GM21423 (cell line): ENCODE measurements around the gene PPP1R7.
"Not testable (repeated sequence)": the region's sequence is repeated elsewhere in the genome, so short reads cannot be mapped to it uniquely, and the experiment has no call there.

Source experiments
- ATAC-seq: cut with Tn5 transposase; IDR thresholded peaks from one replicate; pipeline ENCODE4 v1.9.1; 2021; ENCODE audit warnings: mild to moderate bottlenecking, moderate library complexity; ENCODE audit not compliant: unreplicated experiment

The PPP1R7 gene

GRCh38 chr2:241190291-241190981, 40.2 kb downstream of the PPP1R7 start:
- no peak for ATAC-seq

- ATAC-seq: no peak
Measured at GRCh38 chr2:241191081-241191480, 40.8 kb downstream of the PPP1R7 start.

- no peak for ATAC-seq
Measured at GRCh38 chr2:241193271-241193670, 43.0 kb downstream of the PPP1R7 start.

DNA sequence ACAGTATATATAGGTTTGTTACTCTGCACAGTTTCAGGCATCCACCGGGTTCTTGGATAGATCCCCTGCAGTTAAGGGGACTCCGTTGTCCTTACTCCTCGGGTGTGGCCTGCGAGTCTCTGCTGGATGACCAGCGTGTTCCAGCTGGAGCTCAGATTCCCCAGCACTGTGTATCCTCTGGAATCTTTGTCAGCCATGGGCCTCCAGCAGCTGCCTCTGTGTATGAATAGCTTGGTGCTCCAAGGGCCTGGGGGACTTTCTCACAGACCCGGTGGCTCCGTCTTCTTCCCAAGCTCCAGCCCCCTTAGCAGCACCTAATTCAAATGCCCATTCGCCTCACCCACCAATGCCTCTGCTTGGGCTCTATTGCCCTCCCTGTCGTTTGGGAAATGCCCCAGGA, 44.5 kb downstream of the PPP1R7 start:
- no peak for ATAC-seq

GRCh38 chr2:241195506-241196130, 45.4 kb downstream of the PPP1R7 start:
- no peak for ATAC-seq

- ATAC-seq: not testable (repeated sequence)
Measured at GRCh38 chr2:241197246-241197645, 47.0 kb downstream of the PPP1R7 start.

DNA sequence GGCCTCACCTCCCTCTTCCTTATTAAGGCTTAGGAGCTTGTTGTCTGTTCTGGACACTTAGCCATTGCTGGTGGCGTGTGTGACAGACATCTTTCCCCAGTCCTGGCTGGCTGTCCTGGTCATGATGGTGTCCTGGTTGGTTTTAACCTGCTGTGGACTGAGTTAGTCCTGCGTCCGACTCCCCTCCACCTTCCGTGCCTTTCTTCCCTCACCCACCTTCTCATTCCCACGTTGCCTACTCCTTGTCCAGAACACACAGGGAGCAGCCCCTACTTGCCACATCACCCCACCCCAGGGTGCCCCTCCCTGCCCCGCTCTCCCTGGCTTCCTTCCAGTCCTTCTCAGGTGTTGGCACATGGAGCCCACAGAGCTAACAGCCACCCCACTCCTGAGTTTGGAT, 47.7 kb downstream of the PPP1R7 start:
- no peak for ATAC-seq

DNA sequence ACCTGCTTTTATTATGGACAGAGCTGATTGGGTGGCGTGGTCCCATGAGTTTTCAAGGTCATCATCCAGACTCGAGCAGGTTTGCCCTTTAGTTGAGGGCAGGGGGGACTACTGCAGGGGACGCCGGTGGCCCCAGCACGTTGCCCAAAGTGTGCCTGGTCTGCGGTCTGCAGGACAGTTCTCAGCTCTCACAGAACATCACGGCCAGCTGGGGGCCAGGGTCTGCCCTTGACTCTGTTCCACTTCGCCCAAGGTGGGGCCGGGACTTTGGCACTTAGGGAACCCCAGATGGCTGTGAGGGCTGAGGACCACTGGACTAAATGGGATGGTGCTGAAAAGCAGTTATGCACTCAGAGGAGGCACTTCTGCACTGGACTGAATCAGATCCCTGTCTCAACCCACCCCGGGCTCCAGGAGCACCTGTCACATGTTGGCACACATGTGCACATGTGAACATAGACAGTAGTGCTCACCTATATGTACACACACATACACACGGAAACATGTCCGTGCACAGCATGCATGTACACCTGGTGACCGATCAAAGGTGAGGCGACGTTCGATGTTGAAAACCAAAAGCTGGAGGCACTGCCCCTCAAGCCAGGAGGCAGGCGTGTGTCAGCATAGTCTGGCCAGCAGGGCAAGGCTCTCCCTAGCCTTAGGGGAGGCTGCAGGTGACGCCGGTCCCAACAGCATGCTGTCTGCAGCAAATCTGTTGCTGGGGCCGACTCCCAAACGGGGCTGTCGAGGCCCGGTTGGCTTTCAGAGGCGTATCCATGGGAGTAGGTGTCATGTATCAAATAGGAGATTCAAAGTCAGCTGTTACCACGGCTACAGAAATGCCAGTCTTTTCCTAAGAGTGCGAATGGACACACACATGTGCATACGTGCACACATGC, 48.4 kb downstream of the PPP1R7 start:
- ATAC-seq: no peak

DNA sequence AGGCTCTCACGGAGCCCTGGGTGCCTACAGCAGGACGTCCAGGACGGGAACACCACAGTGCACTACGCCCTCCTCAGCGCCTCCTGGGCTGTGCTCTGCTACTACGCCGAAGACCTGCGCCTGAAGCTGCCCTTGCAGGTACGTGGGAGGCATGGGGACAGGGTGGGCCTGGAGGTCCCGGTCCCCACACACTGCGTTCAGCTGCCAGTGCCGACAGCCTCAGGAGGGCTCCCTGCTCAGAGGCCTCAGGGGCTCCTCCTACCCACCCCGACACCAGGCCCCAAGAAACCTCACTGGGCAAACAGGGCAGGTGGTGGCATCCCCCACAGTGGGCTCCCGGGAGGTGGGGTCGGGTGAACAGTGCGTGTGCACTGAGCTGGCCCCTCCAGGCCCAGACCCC, 49.0 kb downstream of the PPP1R7 start:
- no peak for ATAC-seq

DNA sequence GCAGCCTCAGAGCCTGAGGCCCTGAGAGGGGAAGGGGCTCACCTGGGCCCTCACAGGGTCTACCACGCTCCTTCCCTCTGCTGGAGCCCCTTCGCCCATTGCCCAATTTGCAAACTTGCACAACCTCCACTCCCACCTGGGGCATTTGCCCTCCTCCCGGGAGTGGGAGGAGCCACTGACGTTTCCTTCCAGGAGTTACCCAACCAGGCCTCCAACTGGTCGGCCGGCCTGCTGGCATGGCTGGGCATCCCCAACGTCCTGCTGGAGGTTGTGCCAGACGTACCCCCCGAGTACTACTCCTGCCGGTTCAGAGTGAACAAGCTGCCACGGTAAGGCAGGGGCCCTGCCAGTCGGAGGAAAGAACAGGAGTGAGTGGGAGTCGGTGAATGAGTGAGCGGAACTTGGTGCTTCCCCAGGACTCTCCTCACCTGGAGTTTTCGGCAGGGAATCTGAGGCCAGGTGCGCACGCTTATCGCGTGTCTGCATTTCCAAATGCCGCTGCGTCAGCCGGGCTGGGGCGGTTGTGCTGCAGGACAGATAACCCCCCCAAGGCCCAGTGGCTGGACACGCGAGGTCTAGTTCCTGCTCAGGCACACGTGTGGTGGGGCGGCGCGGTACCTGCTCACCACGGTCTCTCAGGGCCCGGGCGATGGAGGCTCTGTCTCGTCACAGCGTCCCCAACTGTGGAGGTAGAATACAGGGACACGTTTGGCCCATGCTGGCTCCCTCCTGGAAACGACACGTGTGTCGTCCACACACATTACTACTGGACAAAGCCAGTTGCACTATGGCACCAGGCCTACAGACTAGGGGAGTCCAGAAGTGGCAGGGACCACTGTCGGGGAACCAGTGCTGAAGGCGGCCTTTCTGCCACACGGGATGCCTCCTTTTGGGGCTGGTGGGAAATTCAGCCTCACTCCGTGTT, 49.9 kb downstream of the PPP1R7 start:
- ATAC-seq: no peak

- no peak for ATAC-seq
Measured at GRCh38 chr2:241200822-241201395, 50.6 kb downstream of the PPP1R7 start.

DNA sequence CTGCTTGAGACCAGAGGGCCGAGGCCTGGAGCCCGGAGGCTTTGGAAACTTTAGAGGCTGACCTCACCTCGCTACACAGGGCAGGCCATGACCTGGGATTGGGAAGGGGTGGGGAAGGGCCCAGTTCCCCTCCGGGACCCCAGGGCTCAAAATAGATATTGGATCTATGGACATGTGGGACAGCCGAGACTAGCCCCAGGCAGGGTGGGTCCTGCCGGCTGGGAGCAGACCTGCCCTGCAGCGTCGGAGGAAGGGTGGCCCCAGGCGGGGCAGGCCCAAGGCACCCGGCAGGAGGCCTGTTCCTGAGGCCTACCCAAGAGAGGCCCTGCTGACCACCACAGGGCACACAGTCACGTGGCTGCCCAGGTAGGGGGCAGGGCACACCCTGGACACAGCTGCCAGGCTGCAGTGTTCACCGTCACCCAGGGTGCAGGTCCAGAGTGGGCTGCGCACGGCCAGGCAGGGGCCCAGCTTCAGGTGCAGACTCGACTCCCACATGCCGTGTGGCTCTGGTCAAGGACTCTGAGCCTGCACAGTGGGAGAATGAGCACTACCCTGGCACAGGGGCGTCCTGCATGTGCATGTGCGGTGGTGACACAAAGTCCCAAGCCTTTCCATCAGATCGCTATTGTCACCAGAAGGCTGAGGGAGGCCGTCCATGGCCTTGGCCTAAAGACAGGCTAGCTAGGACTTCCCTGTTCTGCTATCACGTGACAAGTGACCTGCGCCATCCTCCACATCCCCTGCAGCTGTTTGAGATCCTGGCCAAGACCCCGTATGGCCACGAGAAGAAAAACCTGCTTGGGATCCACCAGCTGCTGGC, 51.4 kb downstream of the PPP1R7 start:
- no peak for ATAC-seq

DNA sequence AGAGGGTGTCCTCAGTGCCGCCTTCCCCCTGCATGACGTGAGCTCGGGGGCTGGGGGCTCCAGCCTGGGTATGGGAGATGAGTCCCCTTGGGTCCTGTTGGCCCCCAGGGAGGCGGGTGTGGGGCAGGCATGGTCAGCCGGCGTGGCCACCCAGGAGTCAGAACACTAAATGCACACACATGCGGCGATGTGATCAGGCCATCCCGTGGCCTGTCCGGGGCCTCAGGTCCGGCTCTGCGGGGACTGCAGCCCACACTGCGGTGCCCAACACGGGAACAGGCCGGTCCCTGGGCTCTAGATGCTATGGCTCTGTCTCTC, 52.0 kb downstream of the PPP1R7 start:
- ATAC-seq: no peak

DNA sequence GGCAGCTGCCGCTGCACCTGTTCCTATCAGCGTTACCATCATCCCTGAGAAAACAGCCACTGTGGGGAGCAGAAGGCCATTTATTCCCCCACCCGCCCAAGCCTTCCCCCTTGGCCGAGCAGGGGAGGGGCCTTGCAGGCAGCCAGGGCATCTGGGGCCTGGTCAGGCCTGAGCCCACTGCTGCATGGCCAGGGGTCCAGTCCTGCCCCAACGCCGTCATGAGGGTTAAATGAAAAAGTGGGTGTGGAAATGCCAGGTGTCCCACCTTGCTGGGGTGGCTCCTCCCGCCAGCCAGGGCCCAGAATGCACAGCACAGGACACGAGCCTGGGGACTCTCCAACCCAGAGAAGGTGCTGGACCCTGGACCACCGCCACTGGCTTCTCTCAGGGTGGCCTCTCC, 52.4 kb downstream of the PPP1R7 start:
- ATAC-seq: no peak

GRCh38 chr2:241203218-241204009, 53.1 kb downstream of the PPP1R7 start:
- ATAC-seq: no peak

DNA sequence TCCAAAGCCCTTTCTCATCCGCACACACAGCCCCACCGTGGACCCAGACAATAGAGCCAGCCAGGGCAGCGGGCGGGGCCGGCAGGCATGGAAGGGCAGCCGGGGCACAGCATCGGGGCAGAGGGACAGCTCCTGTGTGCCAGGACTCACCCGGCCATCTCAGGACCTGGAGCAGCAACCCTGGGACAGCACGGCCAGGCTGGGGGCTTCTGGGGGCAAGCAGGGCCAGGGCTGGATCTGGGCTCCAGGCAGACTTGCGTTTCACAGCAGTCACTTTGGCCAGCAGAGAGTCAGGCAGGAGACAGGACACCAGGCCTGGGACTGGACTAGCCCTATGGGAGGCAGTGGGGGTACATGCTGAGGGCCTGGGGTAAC, 53.7 kb downstream of the PPP1R7 start:
- ATAC-seq: no peak

GRCh38 chr2:241204490-241204889, 54.2 kb downstream of the PPP1R7 start:
- ATAC-seq: no peak

DNA sequence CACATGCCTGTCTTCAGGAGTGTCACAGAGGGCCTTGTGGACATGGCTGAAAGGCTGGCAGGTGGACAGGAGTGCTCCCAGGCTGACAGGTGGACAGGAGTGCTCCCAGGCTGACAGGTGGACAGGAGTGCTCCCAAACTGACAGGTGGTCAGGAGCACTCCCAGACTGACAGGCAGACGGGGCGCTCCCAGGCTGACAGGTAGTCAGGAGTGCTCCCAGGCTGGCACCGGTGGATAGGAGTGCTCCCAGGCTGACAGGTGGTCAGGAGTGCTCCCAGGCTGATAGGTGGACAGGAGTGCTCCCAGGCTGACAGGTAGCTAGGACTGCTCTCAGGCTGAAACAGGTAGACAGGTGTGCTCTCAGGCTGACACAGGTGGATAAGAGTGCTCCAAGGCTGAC, 54.8 kb downstream of the PPP1R7 start:
- no peak for ATAC-seq

- no peak for ATAC-seq
Measured at GRCh38 chr2:241207151-241207550, 56.9 kb downstream of the PPP1R7 start.
